RCC 7860 (cell line): ENCODE measurements around the gene C2orf92.
A peak's percentile ranks its signal among the peaks of the same experiment; 100 is the strongest.
"Not testable (repeated sequence)": the region's sequence is repeated elsewhere in the genome, so short reads cannot be mapped to it uniquely, and the experiment has no call there.

Experiments
- DNase-seq: peaks from one replicate; pipeline ENCODE4 v3.0.0-alpha.2; 2015; ENCODE audit warnings: low spot score
- FAIRE-seq: peaks from 2 replicates; lab custom pipeline; 2012; peaks lifted over from hg19 to GRCh38; lab: Jason Lieb, UNC

C2orf92 gene

DNA sequence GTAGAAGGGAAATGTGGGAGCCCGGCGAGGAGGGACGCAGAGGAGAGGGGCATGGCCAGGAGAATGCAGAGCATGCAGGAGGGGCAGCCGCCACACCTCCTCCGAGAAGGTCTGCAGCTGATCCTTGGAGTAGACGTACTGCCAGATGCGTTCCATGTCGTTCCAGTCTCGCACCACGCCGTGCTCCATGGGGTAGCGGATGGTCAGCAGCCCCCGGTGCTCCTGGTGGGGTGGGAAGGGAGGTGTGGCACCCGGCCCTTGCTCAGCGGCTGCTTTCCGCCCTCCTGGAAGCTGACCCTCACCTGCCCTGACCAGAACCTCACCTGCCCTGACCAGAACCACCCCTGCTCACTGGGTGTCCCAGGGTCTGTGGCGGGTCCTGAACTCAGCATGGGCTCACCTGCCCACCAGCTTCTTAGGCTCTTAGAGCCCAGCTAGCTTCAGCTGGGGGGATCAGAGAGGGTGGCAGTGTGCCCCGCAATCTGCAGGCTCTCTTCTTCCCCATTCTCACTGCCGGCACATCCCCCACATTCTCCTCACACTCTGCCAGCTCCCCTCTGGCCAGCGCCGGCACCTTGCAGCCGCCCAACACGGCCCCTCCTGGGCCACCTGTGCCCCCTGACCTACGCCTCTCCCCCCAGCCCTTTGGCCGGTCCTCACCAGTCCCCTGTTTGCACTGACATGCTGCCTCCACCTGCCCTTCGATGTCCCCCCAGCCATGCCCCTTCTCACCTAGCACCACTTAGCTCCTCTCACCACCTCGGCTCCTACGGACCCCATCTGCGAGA is 10.1 kb upstream of the C2orf92 start:
- FAIRE-seq = no peak
- no peak for DNase-seq

DNA sequence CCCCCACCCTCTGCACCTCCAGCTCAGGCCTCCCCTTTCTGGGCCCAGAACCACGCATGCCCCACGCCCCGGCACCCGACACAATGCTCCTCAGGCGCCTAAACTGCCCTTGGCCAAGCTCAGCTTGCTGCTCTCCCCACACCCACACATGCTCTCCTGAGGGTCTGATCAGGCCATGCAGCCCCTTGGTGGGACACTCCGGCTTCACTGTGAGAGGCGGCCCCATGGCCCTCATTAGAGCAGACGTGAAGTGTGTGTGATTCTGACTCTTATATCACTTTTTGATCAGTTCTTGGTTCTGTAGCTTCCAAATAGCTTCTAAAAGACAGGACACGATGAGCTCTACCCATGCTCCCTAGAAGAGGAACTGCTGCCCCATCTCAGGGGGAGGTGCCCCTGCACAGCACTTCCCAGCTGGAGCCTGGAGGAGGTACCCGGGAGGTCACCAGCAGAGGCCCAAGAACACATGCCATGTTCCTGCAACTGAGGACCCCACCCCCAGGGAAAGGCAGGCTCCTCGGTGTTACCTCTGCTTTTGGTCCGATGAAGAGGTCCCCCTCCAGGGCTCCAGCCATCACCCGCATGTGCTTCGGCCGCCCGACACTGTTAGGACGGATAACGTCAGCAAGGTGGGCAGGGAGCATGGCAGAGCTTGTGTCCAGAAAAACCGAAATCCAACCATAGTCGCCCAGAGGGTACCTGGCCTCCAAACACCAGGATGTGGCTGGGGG is 9.3 kb upstream of the C2orf92 start:
- FAIRE-seq (no peak), DNase-seq (no peak)

- FAIRE-seq = no peak
- DNase-seq = no peak
These were observed 8.6 kb upstream of the C2orf92 start for GRCh38 chr2:97660775-97661389.

- FAIRE-seq = no peak
- DNase-seq = no peak
These were observed 7.6 kb upstream of the C2orf92 start for GRCh38 chr2:97661927-97662326.

DNA sequence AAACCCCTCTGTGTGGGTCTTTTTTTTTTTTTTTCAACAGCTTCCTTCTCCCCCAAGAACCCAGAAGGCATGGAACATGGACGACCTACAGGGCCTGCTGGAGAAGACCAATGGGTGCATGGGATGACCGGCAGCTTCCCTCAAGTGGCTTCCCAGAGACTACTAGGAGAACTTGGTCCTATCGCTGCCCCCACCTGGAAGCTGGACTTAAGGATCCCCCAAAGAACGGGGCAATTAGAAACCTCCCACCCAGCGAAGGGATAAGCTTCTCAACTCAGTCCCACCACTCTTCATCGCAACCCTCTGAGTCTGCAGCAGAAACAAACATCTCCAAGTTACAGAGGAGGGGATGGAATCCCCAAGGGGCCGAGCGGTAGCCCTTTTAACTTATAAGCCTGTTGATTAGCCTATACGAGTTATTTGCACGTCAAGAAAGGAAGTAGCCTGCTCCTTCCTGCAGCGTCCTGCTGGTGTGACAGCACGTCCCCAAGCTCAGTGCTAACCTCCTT is 7.1 kb upstream of the C2orf92 start:
- no peak for FAIRE-seq
- no peak for DNase-seq

- DNase-seq (peak; percentile 94), FAIRE-seq (peak; percentile 74)
These were observed 6.5 kb upstream of the C2orf92 start for GRCh38 chr2:97662895-97663625.

DNA sequence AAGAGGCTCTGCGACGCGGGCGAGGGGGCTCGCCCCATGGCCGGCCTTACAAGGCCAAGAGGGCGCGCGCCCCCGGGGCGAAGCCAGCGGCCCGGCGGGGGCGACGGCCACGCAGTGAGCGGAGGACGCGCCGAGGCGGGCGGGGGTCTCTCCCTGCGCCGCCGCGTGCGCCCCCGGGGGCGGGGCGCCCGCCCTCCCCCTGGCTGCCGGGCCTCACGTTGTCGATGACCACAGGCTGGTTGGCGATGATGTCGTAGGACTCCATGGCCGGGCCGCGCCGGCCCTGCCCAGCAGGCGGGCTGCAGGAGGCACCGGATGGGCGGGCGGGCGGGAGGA is 5.9 kb upstream of the C2orf92 start:
- no peak for FAIRE-seq

GRCh38 chr2:97663962-97664635 is 5.4 kb upstream of the C2orf92 start, which contains the start of gene ACTR1B:
Gene ACTR1B, minus strand, starts transcription at chr2:97664044. Its CDS starts 154 bp downstream, at chr2:97663890.
- peak; percentile 97 for DNase-seq
- FAIRE-seq = peak; percentile 73

More for the DNA sequence above, 5.9 kb upstream of the C2orf92 start:
- no peak for DNase-seq

DNA sequence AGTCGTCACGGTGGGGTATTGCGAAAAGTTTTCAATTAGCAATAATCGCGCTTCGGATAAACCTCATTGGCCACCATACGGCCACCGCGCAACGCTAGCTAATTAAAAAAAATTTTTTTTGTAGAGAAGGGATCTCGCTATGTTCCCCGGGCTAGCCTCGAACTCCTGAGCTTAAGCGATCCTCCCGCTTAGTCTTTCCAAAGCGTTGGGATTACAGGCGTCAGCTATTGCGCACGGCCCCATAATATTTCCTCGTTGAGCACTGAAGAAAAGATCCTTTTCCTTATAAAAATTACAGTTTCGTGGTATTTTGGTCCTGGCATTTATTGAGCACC is 4.9 kb upstream of the C2orf92 start:
- no peak for FAIRE-seq
- DNase-seq = no peak

DNA sequence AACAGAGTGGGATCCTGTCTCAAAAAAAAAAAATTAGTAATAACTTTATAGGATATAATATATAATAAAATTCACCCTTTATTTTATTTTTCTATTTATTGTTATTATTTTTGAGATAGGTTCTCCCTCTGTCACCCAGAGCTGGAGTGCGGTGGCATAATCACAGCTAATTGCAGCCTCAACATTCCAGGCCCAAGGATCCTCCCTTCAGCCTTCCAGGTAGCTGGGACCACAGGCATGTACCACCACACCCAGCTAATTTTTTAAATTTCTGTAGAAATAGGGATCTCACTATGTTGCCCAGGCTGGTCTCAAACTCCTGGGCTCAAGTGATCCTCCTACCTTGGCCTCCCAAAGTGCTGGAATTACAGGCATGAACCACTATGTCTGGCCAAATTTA is 958 bp downstream of the C2orf92 start:
- no peak for DNase-seq
- FAIRE-seq = no peak

GRCh38 chr2:97671526-97671925 is 2.0 kb downstream of the C2orf92 start:
- no peak for FAIRE-seq
- no peak for DNase-seq

GRCh38 chr2:97672606-97673140 is 3.2 kb downstream of the C2orf92 start:
- DNase-seq, FAIRE-seq: not testable (repeated sequence)

DNA sequence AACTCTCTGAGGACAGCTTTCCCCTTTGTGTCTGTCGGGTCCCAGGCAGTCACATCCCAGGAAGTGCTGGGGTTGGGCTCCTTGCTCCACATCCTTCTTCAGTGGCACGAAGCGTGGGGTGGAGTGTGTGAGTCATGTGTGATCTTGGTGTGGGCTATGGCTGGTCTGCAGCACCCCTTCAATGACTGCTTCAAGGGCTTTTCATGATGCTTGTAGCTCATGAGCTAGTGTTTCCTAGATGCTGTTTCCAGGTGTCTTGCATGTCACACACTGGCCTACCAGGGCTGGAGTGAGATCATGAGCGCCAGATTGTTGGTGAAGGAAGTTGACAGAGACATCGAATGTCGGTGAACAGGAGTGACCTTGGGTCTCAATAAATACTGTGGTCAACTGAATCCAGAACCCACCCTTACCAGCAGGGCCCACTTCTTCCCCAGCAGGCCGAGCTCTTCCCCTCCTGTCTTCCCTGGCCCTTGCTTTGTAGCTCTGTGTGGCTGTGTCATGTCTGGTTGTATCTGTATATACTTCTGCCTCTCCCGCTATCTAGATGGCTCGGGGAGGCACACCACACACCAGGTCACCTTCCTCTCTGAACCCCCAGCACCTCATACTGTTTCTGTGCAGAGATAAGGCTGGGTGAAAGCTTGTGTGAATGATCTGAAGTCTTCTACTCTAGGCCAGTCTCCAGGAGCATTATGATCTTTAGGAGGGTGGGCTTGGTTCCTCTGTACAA is 3.8 kb downstream of the C2orf92 start:
- FAIRE-seq = no peak
- DNase-seq = no peak

DNA sequence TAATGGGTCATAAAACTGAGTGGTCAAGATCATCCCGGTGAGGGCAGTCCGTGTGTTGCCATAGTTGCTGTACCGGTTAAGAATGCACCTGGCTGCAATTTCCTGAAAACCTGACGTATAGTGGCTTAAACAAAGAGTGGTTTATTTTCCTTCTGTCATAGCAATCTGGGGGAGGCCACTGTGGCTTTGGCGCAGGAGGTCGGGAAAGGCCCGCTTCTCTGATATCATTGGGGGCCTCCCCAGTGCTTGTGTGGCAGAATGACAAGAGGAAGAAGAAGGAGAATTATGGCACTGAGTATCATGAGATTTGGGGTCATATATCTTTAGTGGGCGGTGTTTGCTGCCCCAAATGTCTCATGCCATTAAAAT is 4.4 kb downstream of the C2orf92 start:
- no peak for DNase-seq
- FAIRE-seq = no peak

DNA sequence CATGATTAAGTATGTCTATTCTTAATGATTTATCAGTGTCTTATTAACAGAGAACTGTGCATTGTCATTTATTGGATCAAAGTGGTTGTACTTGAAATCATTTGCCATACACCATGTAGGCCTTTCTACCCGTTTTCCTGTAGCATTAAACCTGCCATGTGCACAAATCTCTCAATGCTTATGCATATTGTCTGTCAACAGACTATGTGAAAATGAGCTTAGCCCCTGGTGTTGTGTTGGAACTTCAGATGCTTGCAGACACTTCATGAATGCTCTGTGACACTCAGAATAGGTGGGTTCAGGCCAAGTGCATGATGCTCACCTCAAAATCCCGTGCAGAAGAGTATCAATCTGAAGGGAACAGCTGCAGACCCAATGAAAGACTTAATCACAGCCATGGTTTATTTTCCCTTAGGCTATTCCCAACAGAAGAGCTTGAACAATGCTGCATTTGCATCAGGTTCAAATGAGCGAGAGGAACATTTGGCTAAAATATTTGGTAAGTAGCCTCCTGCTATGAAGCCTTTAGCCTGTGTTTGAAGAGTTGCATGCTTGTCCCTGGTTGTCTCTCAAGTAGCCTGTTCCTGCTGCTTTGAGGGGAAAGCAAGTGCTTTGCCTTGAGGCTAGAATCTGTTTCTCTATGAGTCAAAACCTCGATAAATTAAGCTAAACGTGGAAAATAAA is 6.1 kb downstream of the C2orf92 start:
- DNase-seq (no peak), FAIRE-seq (no peak)

DNA sequence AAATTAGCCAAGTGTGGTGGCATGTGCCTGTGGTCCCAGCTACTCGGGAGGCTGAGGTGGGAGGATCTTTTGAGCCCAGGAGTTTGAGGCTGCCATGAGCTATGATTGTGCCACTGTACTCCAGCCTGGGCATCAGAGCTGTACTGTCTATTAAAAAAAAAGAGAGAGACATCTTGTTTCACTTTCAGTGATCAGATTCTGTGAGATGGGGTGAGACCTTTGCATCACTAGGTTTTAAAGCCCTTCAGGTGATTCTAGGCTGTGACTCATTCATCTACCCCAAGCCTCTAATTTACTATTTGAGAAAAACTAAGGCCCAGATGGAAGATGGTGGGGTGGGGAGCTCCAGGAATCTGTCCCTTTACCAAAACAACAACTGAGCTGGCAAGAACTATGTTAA is 7.1 kb downstream of the C2orf92 start:
- FAIRE-seq (no peak), DNase-seq (no peak)

DNA sequence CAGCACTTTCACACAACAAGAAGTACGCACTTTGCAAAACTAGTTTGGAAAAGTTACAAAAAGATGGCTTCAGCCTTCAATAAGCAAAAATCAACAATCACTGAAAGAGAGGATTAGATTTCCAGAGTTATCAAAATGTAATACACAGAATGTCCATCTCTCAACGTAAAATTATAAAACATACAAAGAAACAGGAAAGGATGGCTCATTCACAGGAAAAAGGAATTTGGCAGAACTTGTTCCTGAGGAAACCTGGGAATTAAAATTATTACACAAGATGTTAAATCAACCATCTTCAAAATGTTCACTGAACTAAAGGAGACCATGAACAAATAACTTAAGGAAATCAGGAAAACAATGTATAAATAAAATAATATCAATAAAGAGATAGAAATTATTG is 8.0 kb downstream of the C2orf92 start:
- DNase-seq = no peak
- no peak for FAIRE-seq

GRCh38 chr2:97678298-97678697 is 8.8 kb downstream of the C2orf92 start:
- DNase-seq (no peak), FAIRE-seq (no peak)

DNA sequence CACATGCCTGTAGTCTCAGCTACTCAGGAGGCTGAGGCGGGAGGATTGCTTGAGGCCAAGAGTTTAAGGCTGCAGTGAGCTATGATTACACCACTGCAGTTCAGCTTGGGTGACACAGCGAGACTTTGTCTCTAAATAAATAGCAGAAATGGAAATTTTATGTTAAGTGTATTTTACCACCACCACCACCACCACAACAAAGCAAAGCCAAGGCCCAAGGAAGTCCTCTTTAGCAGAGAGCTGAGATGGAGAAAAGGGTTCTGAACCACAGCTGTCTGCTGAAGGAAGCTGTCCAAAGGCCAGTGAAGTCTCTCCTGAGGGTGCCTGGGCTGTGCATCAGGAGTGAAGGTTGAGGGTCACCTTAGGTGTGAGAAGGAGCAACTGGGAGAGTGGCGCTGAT is 17.7 kb downstream of the C2orf92 start:
- not testable (repeated sequence) for DNase-seq, FAIRE-seq
